Activated T-helper 1 cell treated with anti-CD3 and anti-CD28 coated beads, Interleukin-12 subunit alpha, Interleukin-12 subunit beta, Interleukin-2, Interleukin-4 antibody, amounts not matched to agents 30 ng/mL and 10 ng/mL and 1 ng/mL, durations not matched to agents 14 hours and 24 hours and 36 hours (primary cell): ENCODE measurements around the gene SP140. TPM values are rescaled to one million over a fixed set of nuclear protein-coding genes. Genes with fewer than 3 reads are reported as not detected.
A peak's percentile ranks its signal among the peaks of the same experiment; 100 is the strongest.
"Not testable (repeated sequence)": the region's sequence is repeated elsewhere in the genome, so short reads cannot be mapped to it uniquely, and the experiment has no call there.

ENCODE experiments used
- DNase-seq: peaks from one replicate; pipeline ENCODE4 v3.0.0; 2021; ENCODE audit warnings: low spot score
- H3K27ac Mint-ChIP-seq: one replicate; pipeline ENCODE4 v1.8.0; 2021; ENCODE audit warnings: mild to moderate bottlenecking, mixed read lengths
- H3K27me3 Mint-ChIP-seq: one replicate; pipeline ENCODE4 v1.8.0; 2022; ENCODE audit warnings: mild to moderate bottlenecking, moderate library complexity, mixed read lengths; ENCODE audit not compliant: insufficient read depth
- H3K36me3 Mint-ChIP-seq: one replicate; pipeline ENCODE4 v1.8.0; 2021; ENCODE audit warnings: low read depth, mixed read lengths
- H3K4me1 Mint-ChIP-seq: one replicate; pipeline ENCODE4 v1.8.0; 2021; ENCODE audit warnings: low read depth, mixed read lengths
- H3K4me3 Mint-ChIP-seq: one replicate; pipeline ENCODE4 v1.8.0; 2021; ENCODE audit warnings: mild to moderate bottlenecking, moderate library complexity, mixed read lengths
- H3K9me3 Mint-ChIP-seq: one replicate; pipeline ENCODE4 v1.8.0; 2021; ENCODE audit warnings: mixed read lengths
- intact Hi-C: fragments of 100-400 bp; cut with micrococcal nuclease; formaldehyde crosslinking; loops from one replicate; pipeline ENCODE4 v1.15.1; 2024
- total RNA-seq: library from RNA; stranded (reverse); gene quantifications from 2 replicates; pipeline ENCODE4 v1.2.3, GENCODE V29; 2022

The SP140 gene
- total RNA-seq, 1 donor from 2014 or later: 235 TPM

DNA sequence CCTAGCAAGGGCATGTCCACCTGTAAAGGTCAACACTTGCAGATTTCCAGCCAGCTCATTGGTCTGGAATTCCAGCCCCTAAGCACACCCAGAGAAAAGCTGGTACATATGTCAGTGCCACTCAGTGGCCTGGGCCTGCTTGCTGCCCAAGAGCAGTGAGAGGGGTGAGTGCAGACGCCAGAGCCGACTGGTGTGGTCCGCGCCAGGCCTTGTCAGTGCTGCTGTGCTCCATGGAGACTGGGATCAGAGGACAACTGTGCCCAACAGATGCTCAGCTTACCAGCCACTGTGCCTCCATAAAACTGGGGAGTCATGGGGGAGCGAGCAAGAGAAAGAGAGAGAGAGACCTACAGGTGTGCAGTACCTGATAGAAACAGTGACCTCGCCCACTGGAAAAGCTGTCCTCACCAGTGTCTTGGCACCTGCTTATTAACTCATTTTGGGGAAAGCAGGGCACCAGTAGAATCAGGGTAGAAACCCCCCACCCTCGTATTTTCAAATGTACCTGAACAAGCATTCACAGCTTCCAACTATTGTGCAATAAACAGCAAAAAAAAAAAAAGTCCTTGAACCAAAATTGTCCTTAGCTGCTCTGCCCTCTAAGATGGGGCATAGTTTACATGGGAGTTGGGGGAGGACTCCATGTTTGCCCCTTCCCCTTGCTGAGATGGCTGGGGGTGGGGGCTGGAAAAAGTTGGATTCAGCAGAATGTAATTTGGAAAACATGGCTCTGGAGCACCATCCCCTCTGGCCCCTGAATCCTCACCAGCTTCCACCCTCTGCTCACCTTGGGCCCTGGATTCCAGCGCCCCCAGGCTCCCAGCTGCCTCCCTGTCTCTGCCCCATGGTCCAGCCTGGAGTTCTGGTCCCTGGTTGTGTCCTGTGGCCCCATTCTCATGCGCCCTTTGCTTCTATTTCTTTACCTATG is 100.0 kb downstream of the SP140 start:
- intact Hi-C loops: loop anchor here (2.0 kb wide), 2 partner anchors 71 to 107 kb away; partner anchors contain the start of gene SP110
- Mint-ChIP-seq H3K27me3 (no peaks in the 10 kb centered on the region), H3K27ac (no peak overlapping the region), H3K36me3 (peaks cover 45% of the 10 kb centered on the region), H3K9me3 (peaks cover 6% of the 10 kb centered on the region), H3K4me1 (peaks cover 87% of the 10 kb centered on the region), H3K4me3 (peak overlapping the region; percentile 98)
- no peak for DNase-seq

DNA sequence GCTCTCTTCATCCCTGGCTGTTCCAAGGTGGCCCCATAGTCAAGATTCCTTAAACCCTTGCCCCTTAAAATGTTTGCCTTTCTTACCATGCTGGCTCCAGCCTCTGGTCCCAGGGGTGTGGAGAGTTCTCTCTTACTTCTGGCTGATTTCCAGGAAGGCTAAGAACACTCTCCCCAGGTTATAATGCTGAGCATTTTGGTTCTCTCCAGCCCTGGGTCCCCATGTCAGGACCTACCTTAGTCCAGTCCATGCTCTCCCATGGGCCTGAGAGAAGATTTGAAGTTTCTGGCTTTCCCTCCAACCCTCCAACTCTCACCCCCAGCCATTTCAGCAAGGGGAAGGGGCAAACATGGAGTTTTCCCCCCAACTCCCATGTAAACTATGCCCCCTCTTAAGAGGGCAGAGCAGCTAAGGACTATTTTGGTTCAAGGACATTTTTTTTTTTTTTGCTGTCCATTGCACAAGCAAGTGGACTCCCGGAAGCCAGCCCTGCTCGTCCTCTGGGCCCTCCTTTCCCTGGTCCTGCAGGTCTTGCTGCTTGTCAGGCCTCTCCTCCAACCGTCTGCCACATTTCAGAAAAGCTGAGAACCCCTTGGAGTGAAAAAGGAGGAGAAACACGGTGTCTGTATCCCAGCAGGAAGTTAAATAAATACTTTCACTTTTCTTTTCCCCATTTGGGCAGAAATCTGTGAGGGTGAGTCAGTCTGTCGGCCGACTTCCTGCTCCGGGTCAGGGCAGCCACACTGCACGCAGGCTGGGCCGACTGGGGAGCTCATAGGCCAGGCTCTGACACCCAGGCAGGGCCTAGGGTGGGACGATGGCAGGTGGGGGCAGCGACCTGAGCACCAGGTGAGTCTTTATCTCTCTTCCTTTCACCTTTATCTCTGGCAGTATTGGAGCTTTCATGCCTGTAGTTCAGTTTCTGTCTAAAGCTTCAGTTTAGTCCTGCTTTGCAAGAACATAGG is 101.2 kb downstream of the SP140 start, which contains the start of gene SP140L:
Gene SP140L (plus strand): TSS at position 741 of the 965 bp plus-strand sequence. CDS start 77 bp downstream, at position 818.
- peaks cover 87% of the 10 kb centered on the region for H3K4me1 Mint-ChIP-seq
- H3K9me3 Mint-ChIP-seq: peaks cover 6% of the 10 kb centered on the region
- H3K27ac Mint-ChIP-seq: peak within 1 kb of the TSS; percentile 93
- no peaks in the 10 kb centered on the region for H3K27me3 Mint-ChIP-seq
- H3K36me3 Mint-ChIP-seq: peaks cover 41% of the 10 kb centered on the region
- peak within 1 kb of the TSS; percentile 98 for H3K4me3 Mint-ChIP-seq
- peak; percentile 73 for DNase-seq
- intact Hi-C loops: loop anchor here (1.0 to 2.0 kb wide), 5 partner anchors 7 to 108 kb away; partner anchors contain the start of genes SP100 and SP110

DNA sequence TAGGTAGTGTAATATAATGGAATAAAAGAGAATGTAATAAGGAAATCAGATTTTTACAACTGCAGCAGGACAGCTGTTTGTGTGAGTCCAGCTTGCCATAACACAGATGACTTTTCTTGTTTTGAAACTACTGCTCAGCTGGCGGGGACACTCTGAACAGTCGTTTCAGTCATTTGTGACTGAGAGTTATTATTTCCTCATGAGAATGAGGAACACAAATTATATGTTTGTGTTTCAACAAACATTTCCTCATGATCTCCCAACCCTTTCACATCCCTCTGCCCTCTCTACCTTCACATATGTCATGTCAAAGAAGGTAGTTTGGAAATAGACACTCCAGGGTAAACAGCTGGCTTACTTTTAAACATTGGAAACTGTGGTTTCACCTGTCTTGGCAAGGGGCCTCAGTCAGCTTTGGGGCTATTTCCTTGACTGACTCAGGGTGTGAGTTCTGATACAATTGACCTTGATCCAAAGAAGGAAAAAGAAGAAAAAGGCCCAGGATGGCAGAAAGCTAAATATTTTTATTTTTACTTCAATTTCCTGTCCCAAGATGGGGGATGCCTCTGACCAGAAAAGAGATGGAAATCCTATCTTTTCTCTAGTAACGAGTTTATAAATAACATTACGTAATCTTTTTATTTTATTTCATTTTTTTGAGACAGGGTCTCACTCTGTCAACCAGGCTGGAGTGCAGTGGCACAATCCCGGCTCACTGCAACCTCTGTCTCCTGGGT is 102.0 kb downstream of the SP140 start:
- H3K9me3 Mint-ChIP-seq: peaks cover 4% of the 10 kb centered on the region

DNA sequence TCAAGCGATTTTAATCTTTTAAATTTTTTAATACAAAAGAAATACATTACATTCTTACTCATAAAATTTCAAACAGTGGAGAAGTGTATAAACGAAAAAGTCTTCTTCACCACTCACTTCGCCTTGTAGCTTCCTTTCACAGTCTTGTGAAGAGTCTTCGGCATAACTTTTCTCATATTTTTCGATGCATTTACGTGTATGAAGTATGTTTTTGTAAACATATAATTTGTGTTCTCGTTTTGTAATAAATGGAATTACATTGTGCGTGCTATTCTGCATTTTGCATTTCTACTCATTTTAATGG is 102.6 kb downstream of the SP140 start:
- H3K27me3 Mint-ChIP-seq: no peaks in the 10 kb centered on the region
- intact Hi-C loops: no loop called here
- DNase-seq: no peak
- peak overlapping the region; percentile 93 for H3K27ac Mint-ChIP-seq
- H3K36me3 Mint-ChIP-seq: peaks cover 41% of the 10 kb centered on the region
- H3K4me3 Mint-ChIP-seq: peak overlapping the region; percentile 98
- H3K4me1 Mint-ChIP-seq: peaks cover 90% of the 10 kb centered on the region
- no peaks in the 10 kb centered on the region for H3K9me3 Mint-ChIP-seq

More for the DNA sequence above, 102.0 kb downstream of the SP140 start:
- Mint-ChIP-seq H3K4me1 (peaks cover 90% of the 10 kb centered on the region), H3K36me3 (peaks cover 41% of the 10 kb centered on the region), H3K27ac (peak overlapping the region; percentile 93), H3K27me3 (no peaks in the 10 kb centered on the region), H3K4me3 (peak overlapping the region; percentile 98)
- no peak for DNase-seq
- intact Hi-C loops: loop anchor here (1.0 to 2.0 kb wide), 5 partner anchors 8 to 109 kb away; partner anchors contain the start of genes SP100 and SP110

DNA sequence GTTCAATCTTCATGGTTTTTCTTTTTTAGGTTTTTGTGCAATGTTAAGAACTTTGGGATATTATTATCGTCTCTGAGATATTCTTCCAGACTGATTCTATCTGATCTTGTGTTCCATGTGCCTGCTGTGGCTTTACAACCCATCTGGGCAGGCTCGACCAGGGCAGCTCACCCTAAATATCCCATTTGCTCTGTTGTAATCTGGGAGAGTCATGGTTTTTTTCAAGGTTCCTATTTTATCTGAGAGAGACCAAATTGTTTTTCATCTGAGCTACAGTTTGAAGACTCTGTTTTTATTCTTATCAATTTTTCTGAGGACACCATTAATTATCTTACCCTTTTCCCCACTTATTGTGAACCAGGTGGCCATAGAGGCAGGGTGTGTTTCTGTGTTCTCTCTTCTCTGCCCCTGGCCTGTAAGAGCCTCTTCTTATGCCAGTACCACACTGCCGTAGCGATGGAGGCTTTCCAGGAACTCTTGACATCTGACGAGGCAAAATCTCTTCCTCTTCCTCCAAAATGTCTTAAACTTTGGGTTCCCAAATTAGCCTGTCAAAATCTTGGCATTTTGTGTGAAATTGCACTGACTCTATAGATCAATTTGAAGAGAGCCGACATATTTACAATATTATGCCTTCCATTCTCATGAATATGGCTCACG is 104.5 kb downstream of the SP140 start:
- H3K27ac Mint-ChIP-seq: peak overlapping the region; percentile 59
- intact Hi-C loops: no loop called here
- H3K9me3 Mint-ChIP-seq: no peaks in the 10 kb centered on the region
- H3K4me3 Mint-ChIP-seq: peak overlapping the region; percentile 98
- H3K27me3 Mint-ChIP-seq: no peaks in the 10 kb centered on the region
- H3K4me1 Mint-ChIP-seq: peaks cover 95% of the 10 kb centered on the region
- no peak for DNase-seq
- peaks cover 55% of the 10 kb centered on the region for H3K36me3 Mint-ChIP-seq

DNA sequence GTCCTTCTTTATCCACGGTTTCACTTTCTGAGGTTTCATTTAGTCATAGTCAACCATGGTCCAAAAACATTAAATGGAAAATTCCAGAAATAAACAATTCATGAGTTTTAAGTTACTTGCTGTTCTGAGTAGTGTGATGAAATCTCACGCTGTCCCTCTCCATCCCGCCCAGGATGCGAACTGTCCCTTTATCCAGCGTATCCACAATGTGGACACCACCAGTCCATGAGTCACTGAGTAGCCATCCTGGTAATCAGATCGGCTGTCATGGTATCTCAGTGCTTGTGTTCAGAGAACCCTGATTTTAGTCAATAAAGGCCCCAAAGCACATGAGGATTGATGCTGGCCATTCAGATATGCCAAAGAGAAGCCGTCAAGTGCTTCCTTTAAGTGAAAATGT is 105.2 kb downstream of the SP140 start:
- DNase-seq: no peak
- Mint-ChIP-seq H3K4me1 (peaks cover 95% of the 10 kb centered on the region), H3K4me3 (peak overlapping the region; percentile 98), H3K27me3 (no peaks in the 10 kb centered on the region), H3K9me3 (peaks cover 3% of the 10 kb centered on the region), H3K27ac (peak overlapping the region; percentile 82), H3K36me3 (peaks cover 61% of the 10 kb centered on the region)
- intact Hi-C loops: no loop called here

DNA sequence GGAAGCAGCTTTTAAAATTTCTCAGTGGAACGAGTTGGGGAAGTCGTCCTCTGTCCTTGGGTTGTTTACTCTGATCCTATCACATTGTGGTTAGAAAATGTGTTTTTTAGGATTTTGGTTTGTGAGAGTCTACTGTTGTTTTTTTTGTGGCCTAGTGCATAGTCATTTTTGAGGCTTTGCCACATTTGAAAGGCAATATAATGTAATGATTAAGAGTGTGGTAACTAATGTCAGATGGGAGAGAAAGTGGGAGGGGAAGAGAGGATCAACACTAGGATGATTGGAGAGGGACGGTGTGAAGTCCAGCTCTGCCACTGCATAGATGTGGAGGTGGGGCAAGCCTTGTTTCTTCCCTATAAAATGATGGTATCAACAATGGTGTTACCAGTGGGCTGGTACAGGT is 109.9 kb downstream of the SP140 start:
- Mint-ChIP-seq H3K4me1 (peaks cover 66% of the 10 kb centered on the region), H3K4me3 (peak overlapping the region; percentile 61), H3K9me3 (peaks cover 15% of the 10 kb centered on the region), H3K27me3 (no peaks in the 10 kb centered on the region), H3K36me3 (peaks cover 55% of the 10 kb centered on the region), H3K27ac (peak overlapping the region; percentile 81)
- no peak for DNase-seq
- intact Hi-C loops: loop anchor here (1.0 kb wide), 2 partner anchors 8 kb away; partner anchors contain the start of gene SP140L

DNA sequence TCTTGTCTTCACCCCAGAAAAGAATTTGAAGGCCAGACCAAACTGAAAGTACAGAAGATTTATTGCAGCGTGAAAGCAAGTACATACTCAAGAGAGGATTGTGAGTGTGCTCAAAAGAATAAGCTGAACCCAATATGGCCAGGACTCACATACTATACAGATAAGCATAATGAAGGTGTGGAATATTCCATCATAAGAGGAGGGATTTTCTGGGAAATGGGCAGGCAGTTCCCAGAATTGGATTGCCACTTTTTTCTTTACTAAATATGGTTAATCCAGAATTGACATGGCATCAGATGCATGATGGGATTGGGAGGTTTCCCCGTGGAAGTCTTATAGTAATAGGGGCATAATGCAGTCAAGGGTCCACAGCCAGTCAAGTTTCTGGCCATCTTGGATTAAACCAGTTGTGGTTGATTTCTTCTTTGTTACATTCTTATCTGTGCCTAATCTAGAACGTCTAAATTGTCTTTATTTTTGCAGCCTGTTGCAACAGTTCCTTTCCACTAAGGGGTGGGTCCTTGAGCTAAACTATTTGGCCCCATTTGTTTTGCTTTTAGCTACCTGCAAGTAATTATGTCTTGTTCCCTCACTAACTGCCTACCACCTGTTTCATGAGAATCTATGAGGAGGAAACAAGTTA is 110.4 kb downstream of the SP140 start:
- Mint-ChIP-seq H3K27me3 (no peaks in the 10 kb centered on the region), H3K4me1 (peaks cover 61% of the 10 kb centered on the region)

DNA sequence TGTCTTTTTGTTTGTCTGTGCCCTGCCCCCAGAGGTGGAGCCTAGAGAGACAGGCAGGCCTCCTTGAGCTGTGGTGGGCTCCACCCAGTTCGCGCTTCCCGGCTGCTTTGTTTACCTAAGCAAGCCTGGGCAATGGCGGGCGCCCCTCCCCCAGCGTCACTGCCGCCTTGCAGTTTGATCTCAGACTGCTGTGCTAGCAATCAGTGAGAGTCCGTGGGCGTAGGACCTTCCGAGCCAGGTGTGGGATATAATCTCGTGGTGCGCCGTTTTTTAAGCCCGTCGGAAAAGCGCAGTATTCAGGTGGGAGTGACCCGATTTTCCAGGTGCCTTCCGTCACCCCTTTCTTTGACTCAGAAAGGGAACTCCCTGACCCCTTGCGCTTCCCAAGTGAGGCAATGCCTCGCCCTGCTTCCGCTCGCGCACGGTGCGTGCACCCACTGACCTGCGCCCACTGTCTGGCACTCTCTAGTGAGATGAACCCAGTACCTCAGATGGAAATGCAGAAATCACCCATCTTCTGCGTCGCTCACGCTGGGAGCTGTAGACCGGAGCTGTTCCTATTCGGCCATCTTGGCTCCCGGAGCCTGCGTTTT is 116.5 kb downstream of the SP140 start:
- DNase-seq, H3K27me3 Mint-ChIP-seq, H3K27ac Mint-ChIP-seq, intact Hi-C loops, H3K4me3 Mint-ChIP-seq: not testable (repeated sequence)
- Mint-ChIP-seq H3K4me1 (peaks cover 40% of the 10 kb centered on the region), H3K9me3 (peaks cover 38% of the 10 kb centered on the region), H3K36me3 (peaks cover 56% of the 10 kb centered on the region)

More for the DNA sequence above, 110.4 kb downstream of the SP140 start:
- no peak for DNase-seq
- H3K27ac Mint-ChIP-seq: peak overlapping the region; percentile 81
- peak overlapping the region; percentile 61 for H3K4me3 Mint-ChIP-seq
- H3K36me3 Mint-ChIP-seq: peaks cover 51% of the 10 kb centered on the region
- peaks cover 15% of the 10 kb centered on the region for H3K9me3 Mint-ChIP-seq
- intact Hi-C loops: loop anchor here (1.0 kb wide), 2 partner anchors 7 to 9 kb away; partner anchors contain the start of gene SP140L

DNA sequence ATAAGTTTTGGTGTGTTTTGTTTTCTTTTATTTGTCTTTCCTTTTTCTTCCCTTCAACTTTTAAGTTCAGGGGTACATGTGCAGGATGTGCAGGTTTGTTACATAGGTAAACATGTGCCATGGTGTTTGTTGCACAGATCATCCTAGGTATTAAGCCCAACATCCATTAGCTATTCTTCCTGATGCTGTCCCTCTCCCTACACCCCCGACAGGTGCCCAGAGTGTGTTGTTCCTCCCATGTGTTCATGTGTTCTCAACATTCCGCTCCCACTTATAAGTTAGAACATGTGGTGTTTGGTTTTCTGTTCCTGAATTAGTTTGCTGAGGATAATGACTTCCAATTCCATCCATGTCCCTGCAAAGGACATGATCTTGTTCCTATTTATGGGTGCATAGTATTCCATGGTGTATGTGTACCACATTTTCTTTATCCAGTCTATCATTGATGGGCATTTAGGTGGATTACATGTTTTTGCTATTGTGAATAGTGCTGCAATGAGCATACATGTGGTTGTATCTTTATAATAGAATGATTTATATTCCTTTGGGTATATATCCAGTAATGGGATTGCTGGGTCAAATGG is 117.6 kb downstream of the SP140 start:
- intact Hi-C loops: loop anchor here (1.0 kb wide), 1 partner anchor 8 kb away; no protein-coding TSS in a partner anchor
- H3K27me3 Mint-ChIP-seq, DNase-seq, H3K27ac Mint-ChIP-seq: not testable (repeated sequence)
- Mint-ChIP-seq H3K4me3 (peak overlapping the region; percentile 4), H3K36me3 (peaks cover 57% of the 10 kb centered on the region), H3K4me1 (peaks cover 48% of the 10 kb centered on the region), H3K9me3 (peaks cover 39% of the 10 kb centered on the region)
